ENCODE measurements around the gene OR1Q1. TPM values are rescaled to one million over a fixed set of nuclear protein-coding genes. Genes with fewer than 3 reads are reported as not detected.
"Not testable (repeated sequence)": the region's sequence is repeated elsewhere in the genome, so short reads cannot be mapped to it uniquely, and the experiment has no call there.

The OR1Q1 gene, protein sequence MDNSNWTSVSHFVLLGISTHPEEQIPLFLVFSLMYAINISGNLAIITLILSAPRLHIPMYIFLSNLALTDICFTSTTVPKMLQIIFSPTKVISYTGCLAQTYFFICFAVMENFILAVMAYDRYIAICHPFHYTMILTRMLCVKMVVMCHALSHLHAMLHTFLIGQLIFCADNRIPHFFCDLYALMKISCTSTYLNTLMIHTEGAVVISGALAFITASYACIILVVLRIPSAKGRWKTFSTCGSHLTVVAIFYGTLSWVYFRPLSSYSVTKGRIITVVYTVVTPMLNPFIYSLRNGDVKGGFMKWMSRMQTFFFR
- not detected in 2 replicates for total RNA-seq

DNA sequence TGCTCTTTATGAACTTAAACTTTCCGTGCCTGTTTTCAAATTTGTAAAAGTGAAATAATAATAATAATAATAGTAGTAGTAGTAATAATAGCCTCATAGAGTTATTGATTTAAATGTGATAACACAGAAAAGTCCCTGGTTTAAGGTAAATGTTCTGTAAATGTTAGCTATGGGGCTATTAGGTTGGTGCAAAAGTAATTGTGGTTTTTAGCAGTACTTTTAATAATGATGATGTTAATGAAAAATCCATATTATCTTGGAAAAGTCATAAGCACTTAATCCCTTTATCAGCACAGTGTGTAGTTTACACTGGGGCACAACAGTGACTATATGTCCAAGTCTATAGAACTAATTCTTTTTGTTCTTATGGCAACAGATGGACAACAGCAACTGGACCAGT, at the start of gene OR1Q1:
Gene OR1Q1 (plus strand): TSS at position 377 of the 400 bp plus-strand sequence. CDS start 0 bp downstream, at position 377.
- H3K4me3 ChIP-seq (ENCODE audit: low read depth, low read length): no peak within 1 kb of the TSS
- DNase-seq (ENCODE audit: low read depth): no peak
- TF ChIP-seq, protein P1, sequence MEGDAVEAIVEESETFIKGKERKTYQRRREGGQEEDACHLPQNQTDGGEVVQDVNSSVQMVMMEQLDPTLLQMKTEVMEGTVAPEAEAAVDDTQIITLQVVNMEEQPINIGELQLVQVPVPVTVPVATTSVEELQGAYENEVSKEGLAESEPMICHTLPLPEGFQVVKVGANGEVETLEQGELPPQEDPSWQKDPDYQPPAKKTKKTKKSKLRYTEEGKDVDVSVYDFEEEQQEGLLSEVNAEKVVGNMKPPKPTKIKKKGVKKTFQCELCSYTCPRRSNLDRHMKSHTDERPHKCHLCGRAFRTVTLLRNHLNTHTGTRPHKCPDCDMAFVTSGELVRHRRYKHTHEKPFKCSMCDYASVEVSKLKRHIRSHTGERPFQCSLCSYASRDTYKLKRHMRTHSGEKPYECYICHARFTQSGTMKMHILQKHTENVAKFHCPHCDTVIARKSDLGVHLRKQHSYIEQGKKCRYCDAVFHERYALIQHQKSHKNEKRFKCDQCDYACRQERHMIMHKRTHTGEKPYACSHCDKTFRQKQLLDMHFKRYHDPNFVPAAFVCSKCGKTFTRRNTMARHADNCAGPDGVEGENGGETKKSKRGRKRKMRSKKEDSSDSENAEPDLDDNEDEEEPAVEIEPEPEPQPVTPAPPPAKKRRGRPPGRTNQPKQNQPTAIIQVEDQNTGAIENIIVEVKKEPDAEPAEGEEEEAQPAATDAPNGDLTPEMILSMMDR (conservative IDR thresholded peaks at IDR 0.05; ENCODE audit: low read depth, low read length): no peak

DNA sequence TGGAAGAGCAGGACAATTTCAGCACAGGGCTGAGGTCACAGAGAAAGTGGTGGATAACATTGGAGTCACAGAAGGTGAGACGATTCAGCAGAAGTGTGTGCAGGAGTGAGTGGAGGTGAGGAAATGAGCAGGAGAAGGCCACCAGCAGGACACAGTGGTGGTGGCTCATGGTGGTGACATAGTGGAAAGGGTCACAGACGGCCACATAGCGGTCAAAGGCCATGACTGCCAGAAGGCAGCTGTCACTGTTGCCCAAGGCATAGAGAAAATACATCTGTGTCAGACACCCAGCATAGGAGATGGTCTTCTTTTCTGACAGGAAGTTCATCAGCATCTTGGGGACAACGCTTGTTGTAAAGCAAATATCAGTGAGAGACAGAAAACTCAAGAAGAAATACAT, 46.6 kb upstream of the OR1Q1 start:
- TF ChIP-seq, protein P1 (conservative IDR thresholded peaks at IDR 0.05; ENCODE audit: low read depth, low read length): no peak
- DNase-seq (ENCODE audit: low read depth): no peak
- no peak overlapping the region for H3K4me3 ChIP-seq (ENCODE audit: low read depth, low read length)

DNA sequence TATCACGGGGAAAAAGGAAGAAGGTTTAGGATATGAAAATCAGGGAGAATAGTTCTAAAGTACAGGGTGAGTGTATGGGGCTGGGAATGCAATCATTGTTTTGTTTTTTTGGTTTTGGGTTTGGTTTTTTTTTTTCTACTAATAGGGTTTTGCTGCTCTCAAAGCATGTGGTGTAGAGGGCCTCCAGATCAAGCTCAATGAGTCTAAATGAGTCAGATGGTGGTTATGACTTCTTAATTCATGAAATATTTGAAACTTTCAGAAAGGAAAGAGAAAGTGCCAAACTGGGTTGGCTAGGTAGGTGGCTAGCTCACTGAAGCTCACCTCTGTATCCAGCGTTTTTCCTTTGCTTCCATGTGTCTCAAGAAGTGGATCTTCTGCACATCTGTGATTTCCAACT, 42.1 kb upstream of the OR1Q1 start:
- no peak overlapping the region for H3K4me3 ChIP-seq (ENCODE audit: low read depth, low read length)
- TF ChIP-seq, protein P1 (conservative IDR thresholded peaks at IDR 0.05; ENCODE audit: low read depth, low read length): no peak
- no peak for DNase-seq (ENCODE audit: low read depth)

DNA sequence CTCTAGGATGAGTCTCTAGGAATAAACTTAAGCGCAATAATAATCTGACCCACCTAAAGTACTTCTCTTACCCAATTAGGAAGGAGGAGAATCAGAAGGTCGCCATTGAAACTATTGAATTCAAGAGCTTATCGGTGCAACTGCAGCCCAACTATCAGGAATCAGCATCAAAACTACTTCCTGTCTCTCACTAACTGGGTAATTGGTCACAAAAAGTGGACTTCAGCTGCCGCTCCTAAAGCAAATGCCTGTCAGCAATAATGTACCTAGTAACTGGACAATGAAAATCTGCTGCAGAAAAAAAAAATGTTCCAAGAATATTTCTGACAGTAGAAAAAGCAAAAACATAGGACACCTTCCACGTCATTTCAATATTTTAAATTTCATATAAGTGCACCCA, 34.7 kb upstream of the OR1Q1 start:
- no peak overlapping the region for H3K4me3 ChIP-seq (ENCODE audit: low read depth, low read length)
- TF ChIP-seq, protein P1 (conservative IDR thresholded peaks at IDR 0.05; ENCODE audit: low read depth, low read length): no peak
- no peak for DNase-seq (ENCODE audit: low read depth)

DNA sequence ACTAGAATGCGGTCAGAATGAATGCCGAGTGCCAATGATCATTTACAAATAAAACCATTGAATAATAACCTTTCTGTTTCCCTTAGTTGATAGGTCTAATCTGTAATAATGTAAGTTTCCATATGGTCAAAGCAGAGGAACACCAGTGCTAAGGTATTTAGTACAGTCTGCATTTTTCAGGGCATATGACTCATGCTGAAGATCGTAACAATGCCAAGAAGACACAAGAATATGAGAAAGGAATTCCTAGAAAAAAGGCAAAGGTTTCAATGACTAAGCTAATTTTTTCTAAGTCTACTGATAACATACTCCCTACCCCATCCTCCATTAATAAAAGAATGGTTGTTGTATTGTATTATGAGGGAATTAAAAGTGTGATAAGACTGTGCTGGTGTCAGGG, 34.2 kb upstream of the OR1Q1 start:
- TF ChIP-seq, protein P1 (conservative IDR thresholded peaks at IDR 0.05; ENCODE audit: low read depth, low read length): no peak
- H3K4me3 ChIP-seq (ENCODE audit: low read depth, low read length): no peak overlapping the region
- peak; percentile 37 for DNase-seq (ENCODE audit: low read depth)

DNA sequence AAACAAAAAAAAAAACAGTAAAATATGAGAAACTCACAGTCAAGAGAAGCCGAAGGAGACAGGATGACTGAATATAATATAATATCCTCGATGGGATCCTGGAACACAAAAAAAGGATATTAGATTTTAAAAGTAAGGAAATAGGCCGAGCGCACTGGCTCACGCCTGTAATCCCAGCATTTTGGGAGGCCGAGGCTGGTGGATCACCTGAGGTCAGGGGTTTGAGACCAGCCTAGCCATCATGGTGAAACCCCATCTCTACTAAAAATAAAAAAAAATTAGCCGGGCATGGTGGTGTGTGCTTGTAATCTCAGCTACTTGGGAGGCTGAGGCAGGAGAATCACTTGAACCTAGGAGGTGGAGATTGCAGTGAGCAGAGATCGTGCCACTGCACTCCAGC, 31.3 kb upstream of the OR1Q1 start, which contains the start of gene OR1L8:
Gene OR1L8 (minus strand): TSS at position 101 of the 400 bp plus-strand sequence. CDS start 14,907 bp downstream, outside the sequence.
- H3K4me3 ChIP-seq (ENCODE audit: low read depth, low read length); DNase-seq (ENCODE audit: low read depth): not testable (repeated sequence)

DNA sequence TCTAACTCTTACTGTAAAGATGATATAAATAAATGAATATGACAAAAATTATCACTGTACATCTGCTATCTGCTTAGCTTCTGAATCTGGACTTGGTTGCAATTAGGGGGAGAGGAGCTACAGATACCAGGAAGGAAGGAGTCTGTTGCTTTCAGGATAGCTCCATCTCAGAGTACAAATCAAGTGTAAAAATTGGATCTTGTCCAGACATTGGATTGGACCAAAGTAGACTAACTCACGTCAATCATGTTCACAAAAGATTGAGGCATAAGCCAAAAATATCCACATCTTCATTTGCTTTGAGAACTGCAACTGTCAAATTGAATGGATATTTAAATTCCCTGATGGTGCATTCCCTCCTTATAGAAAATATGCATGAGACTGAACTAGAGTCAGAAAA, 8.8 kb upstream of the OR1Q1 start:
- no peak overlapping the region for H3K4me3 ChIP-seq (ENCODE audit: low read depth, low read length)
- TF ChIP-seq, protein P1 (conservative IDR thresholded peaks at IDR 0.05; ENCODE audit: low read depth, low read length): no peak
- DNase-seq (ENCODE audit: low read depth): no peak

Data from epithelial cell of proximal tubule (primary cell).